Measurements from ENCODE around the gene RIN3.

DNA sequence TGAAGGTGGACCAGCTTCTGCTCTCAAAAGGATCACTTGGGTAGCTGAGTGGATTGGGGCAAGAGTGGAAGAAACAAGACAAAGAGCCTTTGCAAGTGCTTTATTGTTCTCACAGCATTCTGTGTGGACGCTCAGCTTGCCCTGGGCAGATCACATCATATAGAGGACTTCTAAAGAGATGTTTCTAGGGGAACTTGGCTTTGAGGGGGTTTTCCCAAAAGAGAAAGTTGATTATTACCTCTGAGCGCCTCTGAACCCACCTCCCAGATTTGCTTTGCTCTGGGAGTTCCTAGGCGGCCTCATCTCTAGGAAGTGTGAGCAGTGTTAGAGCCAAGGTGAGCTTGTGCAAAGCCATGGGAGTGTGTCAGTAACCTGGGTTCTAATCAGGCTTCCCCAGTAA lies 81.7 kb downstream of the RIN3 start:
- no peak for TF ChIP-seq POLR2A (IDR thresholded peaks at IDR 0.05)
- TF ChIP-seq, protein P1, sequence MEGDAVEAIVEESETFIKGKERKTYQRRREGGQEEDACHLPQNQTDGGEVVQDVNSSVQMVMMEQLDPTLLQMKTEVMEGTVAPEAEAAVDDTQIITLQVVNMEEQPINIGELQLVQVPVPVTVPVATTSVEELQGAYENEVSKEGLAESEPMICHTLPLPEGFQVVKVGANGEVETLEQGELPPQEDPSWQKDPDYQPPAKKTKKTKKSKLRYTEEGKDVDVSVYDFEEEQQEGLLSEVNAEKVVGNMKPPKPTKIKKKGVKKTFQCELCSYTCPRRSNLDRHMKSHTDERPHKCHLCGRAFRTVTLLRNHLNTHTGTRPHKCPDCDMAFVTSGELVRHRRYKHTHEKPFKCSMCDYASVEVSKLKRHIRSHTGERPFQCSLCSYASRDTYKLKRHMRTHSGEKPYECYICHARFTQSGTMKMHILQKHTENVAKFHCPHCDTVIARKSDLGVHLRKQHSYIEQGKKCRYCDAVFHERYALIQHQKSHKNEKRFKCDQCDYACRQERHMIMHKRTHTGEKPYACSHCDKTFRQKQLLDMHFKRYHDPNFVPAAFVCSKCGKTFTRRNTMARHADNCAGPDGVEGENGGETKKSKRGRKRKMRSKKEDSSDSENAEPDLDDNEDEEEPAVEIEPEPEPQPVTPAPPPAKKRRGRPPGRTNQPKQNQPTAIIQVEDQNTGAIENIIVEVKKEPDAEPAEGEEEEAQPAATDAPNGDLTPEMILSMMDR (IDR thresholded peaks at IDR 0.05), result no peak

Data from adrenal gland (tissue), 5 donors.